Urothelium cell line (cell line): ENCODE results near the gene SGPP2.
"Not testable (repeated sequence)": the region's sequence is repeated elsewhere in the genome, so short reads cannot be mapped to it uniquely, and the experiment has no call there.

Experiments
- DNase-seq: peaks from one replicate; pipeline ENCODE4 v3.0.0; 2011; ENCODE audit warnings: low spot score, mixed read lengths
- FAIRE-seq: peaks from 2 replicates; lab custom pipeline; 2011; peaks lifted over from hg19 to GRCh38; lab: Jason Lieb, UNC

SGPP2 gene

GRCh38 chr2:222424276-222424728, at the start of gene SGPP2:
Gene SGPP2, plus strand, starts transcription at chr2:222424543. Its CDS starts 60 bp downstream, at chr2:222424603.
- DNase-seq (no peak), FAIRE-seq (no peak)

GRCh38 chr2:222375798-222376197, 48.5 kb upstream of the SGPP2 start:
- FAIRE-seq (no peak), DNase-seq (no peak)

- FAIRE-seq: no peak
- DNase-seq: no peak
Observed at GRCh38 chr2:222380456-222380855, 43.9 kb upstream of the SGPP2 start.

GRCh38 chr2:222381566-222381965, 42.8 kb upstream of the SGPP2 start:
- no peak for DNase-seq
- no peak for FAIRE-seq

GRCh38 chr2:222383255-222383654, 41.1 kb upstream of the SGPP2 start:
- no peak for FAIRE-seq
- no peak for DNase-seq

- FAIRE-seq (no peak), DNase-seq (no peak)
Observed at GRCh38 chr2:222391743-222392285, 32.5 kb upstream of the SGPP2 start.

GRCh38 chr2:222393733-222394267, 30.5 kb upstream of the SGPP2 start:
- no peak for FAIRE-seq
- no peak for DNase-seq

GRCh38 chr2:222398446-222398885, 25.9 kb upstream of the SGPP2 start:
- no peak for FAIRE-seq
- no peak for DNase-seq

- FAIRE-seq (no peak), DNase-seq (no peak)
Observed at GRCh38 chr2:222399038-222399783, 25.1 kb upstream of the SGPP2 start.

GRCh38 chr2:222404151-222404905, 20.0 kb upstream of the SGPP2 start:
- FAIRE-seq: no peak
- DNase-seq: no peak

GRCh38 chr2:222408684-222409083, 15.7 kb upstream of the SGPP2 start:
- FAIRE-seq: no peak

GRCh38 chr2:222410534-222410933, 13.8 kb upstream of the SGPP2 start:
- DNase-seq (peak; percentile 72), FAIRE-seq (no peak)

More at GRCh38 chr2:222408684-222409083, 15.7 kb upstream of the SGPP2 start:
- no peak for DNase-seq

GRCh38 chr2:222412334-222412733, 12.0 kb upstream of the SGPP2 start:
- DNase-seq, FAIRE-seq: not testable (repeated sequence)

GRCh38 chr2:222413295-222413911, 10.9 kb upstream of the SGPP2 start:
- DNase-seq (no peak), FAIRE-seq (no peak)

- FAIRE-seq: no peak
Observed at GRCh38 chr2:222418739-222419138, 5.6 kb upstream of the SGPP2 start.

GRCh38 chr2:222420508-222420907, 3.8 kb upstream of the SGPP2 start:
- FAIRE-seq (no peak), DNase-seq (no peak)

More at GRCh38 chr2:222418739-222419138, 5.6 kb upstream of the SGPP2 start:
- no peak for DNase-seq

- no peak for DNase-seq
- FAIRE-seq: no peak
Observed at GRCh38 chr2:222421626-222422025, 2.7 kb upstream of the SGPP2 start.

GRCh38 chr2:222423186-222423585, 1.2 kb upstream of the SGPP2 start:
- DNase-seq (no peak), FAIRE-seq (no peak)

GRCh38 chr2:222423632-222424275, 589 bp upstream of the SGPP2 start:
- DNase-seq: no peak
- no peak for FAIRE-seq
